GM18858 (cell line): Measurements from ENCODE around the gene DHX38.

Experiments
- ATAC-seq: cut with Tn5 transposase; IDR thresholded peaks from one replicate; pipeline ENCODE4 v1.9.1; 2021; ENCODE audit not compliant: unreplicated experiment

DHX38 gene

DNA sequence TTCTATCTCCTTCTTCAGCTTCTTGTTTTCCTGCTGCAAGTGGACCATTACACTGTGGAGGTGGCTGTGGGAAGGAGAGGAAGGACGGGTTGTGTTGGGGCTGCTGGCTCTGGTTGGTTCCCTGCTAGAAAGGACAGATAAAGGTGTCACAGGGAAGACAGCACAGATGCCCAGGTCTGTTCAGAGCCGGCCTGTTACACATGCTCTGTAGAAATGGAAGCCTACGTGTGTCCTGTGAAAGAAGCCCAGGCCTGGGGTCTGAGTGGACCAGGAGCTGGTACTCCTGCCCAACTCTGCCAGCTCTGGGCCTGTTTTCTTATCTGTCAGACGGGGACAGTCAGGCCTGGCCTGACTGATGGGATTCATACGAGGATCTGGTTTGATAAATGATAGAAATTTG lies 26.4 kb downstream of the DHX38 start:
- ATAC-seq, result no peak

DNA sequence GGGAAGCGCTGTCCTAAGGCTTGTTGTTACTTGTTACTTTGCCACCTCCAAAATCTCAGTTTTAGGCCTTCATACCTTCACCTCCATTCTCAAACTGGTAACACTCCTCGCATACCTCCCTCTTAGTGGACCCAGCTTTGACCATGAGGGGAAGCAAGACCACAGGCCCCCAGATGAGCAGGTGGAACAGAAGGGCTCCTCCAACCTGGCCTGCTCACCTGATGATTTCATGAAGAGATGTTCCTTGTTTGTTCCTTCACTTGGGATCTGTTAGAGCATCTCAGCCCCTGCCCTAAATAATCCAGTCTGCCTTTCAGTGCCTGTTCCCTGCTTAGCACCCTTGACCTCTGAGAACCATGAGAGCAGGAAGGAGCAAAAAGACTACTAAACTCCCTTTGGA lies 28.7 kb downstream of the DHX38 start:
- ATAC-seq, result no peak

DNA sequence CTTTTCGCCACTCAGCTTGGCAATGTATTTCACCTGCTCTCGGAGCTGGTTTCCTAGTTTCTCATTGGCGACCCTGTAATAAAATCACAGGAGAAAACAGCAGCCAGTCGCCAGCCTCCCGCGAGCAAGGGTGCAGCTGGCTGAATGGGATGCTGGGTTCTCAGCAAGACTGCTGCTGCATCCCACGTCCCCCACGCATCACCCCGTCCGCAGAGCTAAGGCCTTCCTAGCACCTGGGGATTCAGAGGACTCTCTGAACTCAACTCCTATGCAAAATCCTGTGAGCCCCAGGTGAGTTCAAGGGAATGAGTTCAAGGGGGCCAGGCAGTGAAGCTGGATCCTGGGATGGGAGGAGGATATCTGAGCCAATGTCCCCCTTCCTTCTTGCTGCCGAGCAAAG lies 29.3 kb downstream of the DHX38 start:
- no peak for ATAC-seq

DNA sequence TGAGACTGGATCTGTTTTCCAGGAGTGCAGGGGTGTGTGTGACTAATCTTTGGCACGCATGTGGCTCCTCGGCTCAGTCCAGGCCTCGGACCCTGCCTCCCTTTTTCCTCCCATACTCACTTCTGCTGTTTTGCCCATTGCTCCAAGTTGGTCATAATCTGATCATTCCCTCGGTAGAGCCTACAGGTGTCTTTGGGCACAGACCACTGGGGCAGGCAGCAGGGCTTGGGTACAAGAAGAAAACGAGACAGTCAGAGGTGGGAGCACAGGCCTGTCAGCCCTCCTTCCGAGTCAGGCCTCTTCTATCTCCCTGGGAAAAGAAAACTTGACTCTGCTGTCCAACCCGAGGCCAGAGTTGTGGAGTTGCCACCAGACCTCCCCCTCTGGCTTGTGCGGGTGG lies 29.8 kb downstream of the DHX38 start:
- ATAC-seq, result no peak

DNA sequence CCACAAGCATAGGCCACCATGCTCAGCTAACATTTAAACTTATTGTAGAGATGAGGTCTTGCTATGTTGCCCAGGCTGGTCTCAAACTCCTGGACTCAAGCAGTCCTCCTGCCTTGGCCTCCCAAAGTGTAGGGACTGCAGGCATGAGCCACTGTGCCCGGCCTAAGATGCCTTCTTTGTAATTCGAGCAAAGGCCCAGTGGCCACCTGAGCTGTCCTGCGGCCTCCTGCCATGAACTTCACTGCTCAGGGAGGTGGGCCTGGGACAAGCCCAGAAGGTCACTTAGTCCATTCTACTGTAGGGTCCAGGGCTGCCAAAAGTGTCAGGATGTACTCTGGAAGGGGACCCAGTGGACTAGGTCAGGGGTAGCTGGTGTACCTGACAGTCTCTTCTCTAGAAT lies 30.5 kb downstream of the DHX38 start:
- ATAC-seq, result no peak

DNA sequence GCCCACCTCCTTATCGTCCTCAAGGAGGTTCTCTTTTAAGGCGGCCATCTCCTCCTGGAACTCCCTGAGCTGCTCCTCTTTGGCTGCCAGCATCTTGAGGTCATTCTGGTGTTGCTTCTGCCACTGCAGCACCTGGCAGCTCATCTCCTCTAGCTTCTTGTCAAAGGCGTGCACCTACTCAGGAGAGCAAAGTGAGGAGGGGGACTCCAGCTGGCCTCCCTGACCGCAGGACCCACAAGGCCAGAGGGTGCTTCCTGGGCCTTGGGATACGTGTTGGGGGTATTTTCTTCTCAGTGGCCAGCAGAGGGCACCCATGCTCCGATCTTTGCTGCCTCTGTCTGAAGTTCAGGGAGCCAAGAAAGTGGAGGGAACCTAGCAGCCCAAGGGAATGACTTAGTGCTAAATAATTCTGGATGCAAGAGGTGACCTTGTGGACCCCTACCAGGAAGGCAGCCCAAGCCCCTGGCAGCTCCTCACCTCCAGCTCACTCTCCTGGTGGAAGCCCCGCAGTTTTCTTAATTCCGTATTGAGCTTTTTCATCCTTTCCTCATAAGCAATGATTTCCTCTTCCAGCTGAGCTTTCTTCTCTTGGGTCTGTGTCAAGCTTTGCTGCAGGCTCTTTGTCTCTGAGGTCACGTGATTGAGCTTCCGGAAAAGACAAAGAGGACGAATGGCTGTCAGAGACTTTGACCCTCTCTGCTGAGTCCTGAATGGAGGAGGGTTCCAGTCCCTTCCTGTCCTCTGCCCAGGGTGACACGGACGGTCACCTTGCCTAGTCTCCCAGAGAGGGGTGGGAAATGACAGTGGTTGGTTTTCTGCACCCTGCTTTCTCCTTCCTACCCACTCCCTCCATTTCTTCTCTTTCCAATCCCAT lies 31.4 kb downstream of the DHX38 start:
- ATAC-seq, result no peak

DNA sequence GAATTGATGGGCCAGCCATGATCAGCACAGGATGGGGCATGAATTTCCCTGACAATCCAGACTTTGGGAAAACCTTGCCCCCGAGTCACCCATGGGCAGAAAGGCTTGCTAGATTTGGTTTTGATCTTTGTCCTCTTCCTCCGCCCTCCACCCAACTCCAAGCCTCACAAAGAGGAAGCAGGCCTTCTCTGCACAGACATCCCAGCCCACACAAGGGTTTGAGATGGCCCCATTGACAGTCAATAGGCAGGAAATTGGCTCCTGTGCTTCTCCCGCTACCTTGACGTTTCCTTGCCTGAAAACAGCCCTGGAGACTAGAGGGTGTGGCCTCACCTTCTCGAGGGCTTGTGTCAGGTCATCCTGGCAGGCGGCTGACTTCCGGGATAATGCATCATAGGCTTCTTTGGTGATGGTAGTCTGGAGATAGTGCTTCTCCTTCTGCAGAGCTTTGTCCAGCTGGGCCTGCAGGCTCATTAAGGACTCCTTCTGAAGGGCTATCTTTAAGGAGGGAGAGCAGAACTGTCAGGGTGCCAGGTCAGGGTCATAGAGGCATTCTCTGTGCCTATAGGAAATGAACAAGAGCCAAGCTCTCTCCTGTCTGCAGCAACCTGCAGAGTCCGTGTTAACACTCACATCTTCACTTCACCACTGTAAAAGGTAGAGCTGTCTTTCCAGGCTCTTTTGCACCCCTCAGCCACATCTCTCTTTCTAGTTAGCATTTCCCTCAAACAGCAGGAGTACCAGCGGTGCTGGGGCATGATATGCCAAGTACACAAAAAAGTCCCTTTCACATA lies 32.2 kb downstream of the DHX38 start:
- no peak for ATAC-seq

DNA sequence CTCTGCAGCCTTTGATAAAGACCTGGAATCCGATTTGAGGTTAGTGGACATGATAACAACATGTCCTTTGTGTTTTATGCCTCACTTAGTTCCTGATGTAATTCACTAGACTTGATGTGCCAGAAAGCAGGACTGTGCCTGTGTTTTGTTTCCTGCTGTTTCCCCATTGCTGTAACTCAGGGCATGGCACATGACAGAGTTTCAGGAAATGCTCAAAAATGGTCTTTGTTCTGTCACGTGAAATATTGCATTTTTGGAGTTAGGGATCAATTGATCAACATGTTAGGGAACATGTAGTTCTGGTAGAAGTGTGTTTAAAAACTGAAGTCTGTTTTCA lies 32.8 kb downstream of the DHX38 start:
- no peak for ATAC-seq

DNA sequence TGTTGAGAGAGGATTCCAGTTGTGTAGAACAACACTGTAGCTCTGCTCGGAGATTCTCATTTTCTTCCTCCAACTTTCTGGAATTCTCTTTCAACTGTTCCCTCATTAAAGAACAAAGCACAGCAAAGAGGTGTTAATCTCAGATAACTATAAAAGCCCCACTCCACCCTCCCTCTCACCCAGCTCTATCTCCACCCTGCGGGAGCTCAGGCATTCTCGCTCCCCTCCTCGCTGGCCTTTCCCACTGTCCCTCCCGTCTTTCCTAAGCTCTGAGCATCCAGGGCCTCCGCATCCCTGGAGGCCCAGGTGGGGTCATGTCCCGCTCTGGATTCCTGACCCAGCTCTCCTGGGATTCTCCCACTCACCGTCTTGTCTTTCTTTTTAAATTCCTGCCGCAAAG lies 35.1 kb downstream of the DHX38 start:
- ATAC-seq, result no peak

DNA sequence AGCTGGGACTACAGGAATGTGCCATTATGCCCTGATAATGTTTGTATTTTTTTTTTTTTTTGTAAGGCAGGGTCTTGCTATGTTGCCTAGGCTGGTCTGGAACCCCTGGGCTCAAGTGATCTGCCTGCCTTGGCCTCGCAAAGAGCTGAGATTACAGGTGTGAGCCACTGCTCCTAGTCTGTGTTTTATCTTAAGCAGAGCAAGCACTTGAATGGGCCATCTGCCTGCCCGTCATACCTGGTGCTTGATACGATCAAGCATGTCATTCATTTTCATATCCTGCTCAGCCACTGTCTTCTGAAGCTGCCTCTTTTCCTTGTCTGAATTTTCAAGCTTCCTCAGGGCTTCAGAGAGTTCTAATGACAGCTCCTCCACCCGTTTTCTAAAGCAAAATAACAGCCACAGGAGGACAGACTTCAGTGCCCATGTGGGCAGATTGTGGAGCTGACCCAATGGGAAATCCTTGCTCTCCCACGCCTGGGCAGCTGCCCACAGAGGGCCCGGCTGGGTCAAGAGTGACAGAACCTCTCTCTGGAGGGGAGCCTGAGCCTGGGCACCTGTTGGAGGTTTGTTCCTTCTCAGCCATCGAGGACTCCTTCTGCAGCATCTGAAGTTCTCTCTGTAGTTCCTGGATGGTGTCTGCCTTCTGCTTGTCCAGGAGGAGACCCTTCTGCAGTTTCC lies 36.5 kb downstream of the DHX38 start:
- ATAC-seq, result no peak

DNA sequence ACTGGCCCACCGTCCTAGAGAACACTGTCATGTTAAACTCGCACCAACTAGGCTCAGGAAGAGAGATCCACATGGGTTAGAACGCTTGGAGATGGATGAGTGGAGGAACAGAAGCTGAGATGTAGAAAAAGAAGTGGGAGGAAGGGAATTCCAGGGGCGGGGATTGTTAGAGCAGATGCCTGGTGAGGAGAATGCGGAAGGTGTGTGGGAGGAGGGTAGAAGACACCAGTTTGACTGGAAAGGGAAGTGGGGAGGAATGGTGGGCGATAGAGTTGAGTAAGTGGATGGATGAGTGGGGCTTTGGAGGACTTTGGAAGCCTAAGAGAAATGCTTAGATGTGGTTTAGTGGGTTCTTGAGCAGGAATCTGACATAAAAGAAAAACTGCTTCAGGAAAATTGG lies 37.4 kb downstream of the DHX38 start:
- ATAC-seq, result no peak

DNA sequence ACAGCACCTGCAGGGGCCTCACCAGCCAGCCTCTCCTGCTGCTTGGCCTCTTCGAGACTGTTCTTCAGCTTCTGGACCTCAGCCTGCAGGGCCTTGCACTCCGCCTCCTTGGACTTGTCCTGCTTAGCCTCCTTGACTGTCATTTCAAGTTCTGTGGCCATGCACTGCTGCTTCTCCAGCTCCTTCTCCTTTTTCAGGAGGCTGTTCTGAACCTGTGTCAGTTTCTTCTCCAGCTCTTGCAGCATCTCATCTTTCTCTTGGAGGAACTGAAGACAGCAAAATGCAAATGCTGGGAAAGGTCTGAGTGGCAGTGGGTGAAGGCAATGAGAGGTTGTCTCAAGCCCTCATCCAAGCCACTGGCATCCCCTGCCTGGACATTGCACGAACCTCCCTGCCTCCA lies 39.1 kb downstream of the DHX38 start:
- no peak for ATAC-seq

DNA sequence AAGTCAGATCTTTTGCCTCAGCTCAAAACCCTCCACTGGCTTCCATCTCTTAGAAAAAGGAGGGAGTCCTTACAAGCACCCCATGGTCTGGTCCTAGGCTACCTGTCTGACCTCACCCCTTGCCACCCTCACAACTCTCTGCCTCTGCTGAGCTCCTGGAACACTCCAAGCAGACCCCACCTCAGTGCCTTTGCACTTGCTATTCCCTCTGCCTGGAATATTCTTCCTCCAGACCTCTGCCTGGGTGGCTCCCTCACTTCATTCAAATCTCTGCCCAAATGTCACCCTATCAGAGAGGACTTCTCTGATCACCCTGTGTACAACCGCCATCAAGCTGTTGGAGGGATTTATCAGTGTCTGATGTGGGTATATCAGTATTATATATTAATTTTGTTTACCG lies 40.9 kb downstream of the DHX38 start:
- no peak for ATAC-seq

DNA sequence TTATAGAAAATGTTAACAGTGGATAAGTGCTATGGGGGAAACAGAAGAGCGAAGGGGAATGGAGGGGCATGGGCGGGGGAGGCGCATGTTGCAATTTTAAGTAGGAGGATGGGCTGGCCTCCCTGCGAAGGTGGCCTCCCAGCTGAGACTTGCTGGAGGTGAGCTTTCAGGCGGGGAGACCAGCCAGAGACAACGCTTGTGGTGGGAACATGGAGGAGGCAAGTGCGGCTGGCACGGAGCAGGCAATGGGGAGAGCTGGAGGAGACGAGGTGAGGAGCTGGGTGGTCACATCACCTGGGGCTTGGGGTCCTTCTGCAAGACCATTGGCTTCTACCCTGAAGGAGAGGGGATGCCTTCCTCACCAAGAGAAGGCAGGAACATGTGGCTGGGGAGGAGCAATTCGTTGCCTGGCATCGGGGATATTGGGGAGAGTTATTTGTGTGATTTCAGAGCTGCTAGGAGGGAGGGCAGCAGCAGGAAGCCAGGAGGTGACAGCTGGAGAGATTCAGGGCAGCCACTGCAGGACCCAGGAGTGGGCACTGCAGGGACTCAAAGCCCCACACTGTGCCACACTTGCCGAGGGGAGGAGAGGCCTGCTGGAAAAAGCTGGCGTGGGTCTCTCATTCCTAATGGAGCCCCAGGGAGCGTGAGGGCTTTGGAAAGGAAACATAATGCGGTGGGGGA lies 43.9 kb downstream of the DHX38 start:
- ATAC-seq, result no peak

DNA sequence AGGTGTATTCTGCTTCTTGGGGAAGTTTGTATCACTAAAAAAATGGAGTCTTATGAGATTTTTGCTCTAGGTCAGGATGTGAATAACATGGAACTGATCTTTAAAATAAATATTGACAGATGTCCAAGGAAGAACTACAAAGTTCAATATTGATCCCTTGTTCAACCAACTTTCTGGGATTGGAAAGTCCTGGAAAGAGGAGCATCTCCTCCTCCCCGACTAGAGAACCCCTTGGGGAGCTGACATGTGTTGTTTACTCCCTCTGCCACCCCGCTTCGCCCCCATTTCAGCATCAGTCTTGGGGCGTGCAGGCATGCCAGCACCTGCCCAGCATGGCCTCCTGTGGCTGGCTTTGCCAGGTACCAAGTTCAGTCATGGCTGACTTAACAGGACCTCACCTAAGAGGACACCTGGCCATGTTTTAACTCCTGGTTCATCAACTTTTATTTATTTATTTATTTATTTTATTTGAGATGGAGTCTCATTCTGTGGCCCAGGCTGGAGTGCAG lies 44.5 kb downstream of the DHX38 start:
- no peak for ATAC-seq

DNA sequence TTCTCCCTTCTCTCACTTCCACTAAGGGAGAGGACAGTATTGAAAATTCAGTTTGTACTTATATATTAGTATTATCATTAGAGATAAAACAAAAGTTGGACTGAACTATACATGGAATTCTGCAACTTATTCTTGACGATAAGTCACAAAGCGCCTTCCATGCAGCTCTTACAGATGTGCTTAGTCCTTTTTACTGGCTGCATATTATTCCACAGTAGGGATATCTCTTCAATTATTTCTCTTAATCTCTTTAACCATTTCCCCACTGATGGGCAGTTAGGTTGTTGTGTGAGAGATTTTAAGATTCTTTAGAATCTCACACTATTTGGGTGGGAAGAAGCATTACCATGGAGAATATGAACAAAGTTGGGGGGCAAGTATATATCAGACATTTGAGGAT lies 46.3 kb downstream of the DHX38 start:
- ATAC-seq, result no peak

DNA sequence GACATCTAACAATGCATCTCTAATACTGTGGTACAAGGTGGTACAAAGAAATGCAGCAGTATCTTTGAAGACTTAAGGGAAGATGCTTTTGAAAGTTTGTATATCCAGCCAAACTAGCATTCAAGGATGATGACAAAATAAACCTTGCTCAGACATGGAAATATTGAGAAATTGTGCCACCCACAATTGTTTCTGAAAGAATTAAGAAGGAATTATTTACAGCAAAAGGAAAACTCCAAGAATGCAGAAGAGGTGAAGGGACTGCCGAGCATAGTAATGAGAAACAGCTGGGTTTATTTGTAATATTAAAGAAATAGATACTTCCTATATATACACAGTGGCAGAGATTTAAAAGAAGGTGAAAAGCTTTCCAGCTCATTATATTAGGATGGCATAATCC lies 48.8 kb downstream of the DHX38 start:
- ATAC-seq, result no peak

DNA sequence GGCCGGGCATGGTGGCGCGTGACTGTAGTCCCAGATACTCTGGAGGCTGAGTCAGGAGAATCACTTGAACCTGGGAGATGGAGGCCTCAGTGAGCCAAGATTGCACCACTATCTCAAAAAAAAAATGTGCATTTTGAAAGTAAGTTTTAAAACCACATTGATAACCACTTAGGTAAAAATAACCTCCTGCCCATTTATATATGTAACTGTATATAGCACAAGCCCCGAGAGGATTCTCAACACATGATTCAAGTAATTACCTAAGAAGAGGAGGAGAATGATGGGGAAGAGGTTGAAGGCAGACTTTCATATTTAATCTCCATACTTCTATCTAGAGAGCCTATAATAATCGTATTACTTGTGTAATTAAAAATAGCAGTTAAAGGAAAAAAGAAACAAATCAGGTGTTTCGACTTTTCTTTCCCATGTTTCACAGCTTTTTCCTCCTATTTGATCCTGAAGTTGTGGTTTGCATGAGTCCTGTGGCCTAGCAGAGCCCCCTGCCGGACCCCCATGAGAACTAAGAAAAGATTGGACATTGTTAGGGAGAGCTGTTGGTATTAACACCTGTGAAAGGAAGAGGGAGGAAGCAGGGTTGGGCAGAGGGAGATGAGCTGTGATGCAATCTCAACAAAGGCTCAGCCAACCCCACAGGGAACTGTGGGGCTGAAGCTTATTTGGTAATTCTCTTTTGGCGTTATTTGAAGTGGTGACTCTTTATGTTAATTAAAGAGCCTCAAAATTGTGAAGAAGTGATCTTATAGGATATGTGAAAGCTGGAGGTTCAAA lies 56.2 kb downstream of the DHX38 start:
- no peak for ATAC-seq

DNA sequence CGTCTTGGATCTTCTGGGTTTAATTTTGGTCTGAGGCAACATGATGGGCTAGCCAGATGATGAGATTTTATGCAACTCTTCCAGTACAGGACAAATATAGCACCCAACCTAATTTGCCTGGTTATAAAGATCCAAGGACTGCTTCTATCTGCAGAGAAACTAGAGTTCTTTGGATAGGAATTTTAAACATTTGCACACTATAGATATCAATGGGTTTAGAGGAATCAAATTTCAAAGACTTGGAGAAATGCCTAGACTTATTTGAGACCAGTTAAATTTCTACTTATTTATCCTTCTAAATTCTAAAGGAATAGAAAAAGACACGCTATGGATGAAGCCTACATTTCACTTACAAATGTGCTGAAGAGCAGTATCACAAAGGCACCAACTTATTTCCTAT lies 65.7 kb downstream of the DHX38 start:
- no peak for ATAC-seq

DNA sequence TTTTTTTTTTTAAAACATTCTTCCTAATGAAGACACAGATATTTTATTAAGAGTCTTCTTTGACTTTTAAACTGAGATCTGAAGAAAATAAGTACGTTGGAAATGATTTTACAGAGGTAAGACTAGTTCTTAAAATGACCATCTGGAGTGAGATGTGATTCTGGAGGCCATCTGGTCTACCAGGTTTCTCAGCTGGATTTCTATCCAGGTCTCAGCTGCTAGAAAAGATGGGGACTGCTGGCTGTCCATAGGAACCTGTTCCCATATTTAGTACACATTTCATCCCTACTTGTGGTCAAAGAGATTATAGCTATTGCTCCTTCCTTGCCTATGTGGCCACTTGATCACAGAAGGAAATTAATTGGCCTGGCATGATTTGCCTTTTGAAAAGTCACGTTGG lies 66.2 kb downstream of the DHX38 start:
- ATAC-seq, result no peak
